Measurements from ENCODE around the gene CCDC188. TPM values are rescaled to one million over a fixed set of nuclear protein-coding genes. Genes with fewer than 3 reads are reported as not detected.

Gene CCDC188
- total RNA-seq, 4 donors from 2014 or later = 2.1 TPM; not detected in 3

DNA sequence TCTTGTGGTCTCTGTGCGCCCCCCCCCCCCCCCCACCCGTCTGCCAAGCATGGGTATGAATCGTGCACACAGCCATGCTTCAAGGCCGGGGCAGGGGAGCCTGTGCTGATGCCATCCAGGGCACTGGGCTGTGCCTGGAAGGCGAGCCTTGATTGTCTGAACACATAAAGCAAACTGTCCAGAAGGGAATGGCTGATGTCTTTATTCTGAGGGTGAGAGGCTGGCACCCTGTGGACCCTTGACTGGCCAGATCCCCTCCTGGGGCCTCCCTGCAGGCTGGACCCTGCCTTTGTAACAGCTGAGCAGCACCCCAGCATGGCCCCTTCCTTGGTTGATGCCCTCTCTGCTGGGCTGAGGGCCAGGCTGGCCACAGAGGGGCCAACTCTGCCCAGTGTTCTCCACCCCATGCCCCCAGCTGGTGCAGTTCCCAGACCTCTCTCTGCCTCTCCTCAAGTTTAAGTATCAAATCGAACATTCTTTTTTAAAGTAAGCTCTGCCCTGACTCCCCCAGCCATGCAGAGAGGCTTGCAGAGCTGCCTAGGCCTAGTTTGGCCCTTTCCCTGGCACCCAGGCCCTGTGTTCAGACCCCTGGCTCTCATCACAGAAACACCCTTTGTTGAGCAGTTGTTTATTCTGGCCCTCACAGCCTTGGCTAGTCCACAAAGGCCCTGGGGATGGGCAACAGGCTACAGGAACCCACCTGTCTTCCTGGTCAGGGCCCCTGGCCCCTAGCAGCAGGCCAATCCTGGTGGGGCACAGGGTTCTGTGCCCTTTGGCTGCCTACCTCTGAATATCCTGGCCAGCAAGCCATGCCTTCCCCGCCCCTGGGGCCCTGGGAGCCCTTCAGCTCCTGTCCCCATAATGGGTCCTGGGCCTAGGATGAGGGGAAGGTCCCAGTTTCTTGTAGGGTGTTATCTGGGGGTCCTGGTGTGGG lies 38.9 kb downstream of the CCDC188 start:
- TF ChIP-seq CTCF (IDR thresholded peaks at IDR 0.05) = no peak
- TF ChIP-seq POLR2A (IDR thresholded peaks at IDR 0.05) = no peak
- intact Hi-C loops (cut with DNase I) = loop anchor here (10.0 kb wide), 2 partner anchors 87 to 137 kb away; partner anchors contain the start of gene TANGO2
- Histone ChIP-seq H3K4me1 (peaks cover 11 to 34% (median 14%) of the 10 kb centered on the region in 3 donors), H3K27ac (no peak overlapping the region), H3K9me3 (no peaks in the 10 kb centered on the region), H3K36me3 (peaks cover 31 to 90% (median 33%) of the 10 kb centered on the region in 3 donors), H3K27me3 (no peaks in the 10 kb centered on the region), H3K4me3 (no peak overlapping the region)
- no peak for DNase-seq
- WGBS, 2 donors = 42 to 86% methylated on average over 1 of the region's 7 CpGs

GRCh38 chr22:20111045-20111688 lies 39.7 kb downstream of the CCDC188 start:
- H3K36me3 ChIP-seq = peaks cover 39 to 98% (median 39%) of the 10 kb centered on the region in 3 donors
- H3K4me3 ChIP-seq = no peak overlapping the region
- no peak for DNase-seq
- intact Hi-C loops (cut with DNase I) = loop anchor here (10.0 kb wide), 2 partner anchors 86 to 136 kb away; partner anchors contain the start of gene TANGO2
- peaks cover 8 to 28% (median 8%) of the 10 kb centered on the region in 3 donors for H3K4me1 ChIP-seq
- WGBS, 2 donors = 49 to 57% methylated on average over 9 to 11 of the region's 14 CpGs
- H3K27me3 ChIP-seq = no peaks in the 10 kb centered on the region
- no peak overlapping the region for H3K27ac ChIP-seq
- no peak for TF ChIP-seq POLR2A (IDR thresholded peaks at IDR 0.05)
- peak in 3 of 6 experiments; percentile 11 to 33 (median 31) for TF ChIP-seq CTCF (IDR thresholded peaks at IDR 0.05)
- H3K9me3 ChIP-seq = no peaks in the 10 kb centered on the region

DNA sequence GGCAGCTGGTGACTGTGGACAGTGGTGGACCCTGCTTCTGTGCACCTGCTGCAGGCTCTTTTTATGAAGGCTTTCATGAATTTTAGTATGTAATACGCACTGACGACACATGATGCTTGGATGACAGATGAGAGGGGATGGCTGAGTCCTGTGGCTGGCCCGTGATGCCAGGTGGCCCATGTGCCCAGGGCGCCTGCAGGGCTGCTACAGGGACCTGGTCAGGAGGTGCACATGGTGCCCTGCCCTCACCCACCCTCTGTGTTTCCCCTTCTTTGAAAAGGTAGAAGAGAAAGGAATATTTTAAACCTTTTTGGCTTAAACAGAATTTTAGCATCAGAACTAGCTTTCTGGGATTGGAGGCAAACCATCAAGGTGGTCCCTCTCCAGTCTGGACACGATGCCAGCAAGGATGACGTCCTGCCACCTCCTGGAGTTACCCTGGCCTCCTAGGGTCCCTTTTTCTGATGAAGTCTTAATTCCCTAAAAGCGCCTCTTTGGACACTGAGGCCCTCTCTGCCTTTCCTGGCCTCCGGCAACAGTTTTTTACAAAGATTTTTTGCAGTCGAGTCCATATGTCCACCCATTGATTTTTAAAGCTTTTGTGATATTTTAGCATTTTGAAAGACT lies 40.4 kb downstream of the CCDC188 start:
- no peak for DNase-seq
- Histone ChIP-seq H3K9me3 (no peaks in the 10 kb centered on the region), H3K4me3 (no peak overlapping the region), H3K4me1 (peaks cover under 1 to 22% (median 1%) of the 10 kb centered on the region in 3 donors), H3K27me3 (no peaks in the 10 kb centered on the region), H3K36me3 (peaks cover 39 to 100% (median 43%) of the 10 kb centered on the region in 3 donors), H3K27ac (no peak overlapping the region)
- intact Hi-C loops (cut with DNase I) = loop anchor here (10.0 kb wide), 2 partner anchors 86 to 136 kb away; partner anchors contain the start of gene TANGO2
- 77 to 86% methylated on average over 7 to 9 of the region's 9 CpGs for WGBS, 2 donors
- TF ChIP-seq POLR2A (IDR thresholded peaks at IDR 0.05) (no peak), CTCF (IDR thresholded peaks at IDR 0.05) (no peak)

GRCh38 chr22:20109411-20110358 lies 41.2 kb downstream of the CCDC188 start:
- intact Hi-C loops (cut with DNase I) = loop anchor here (10.0 kb wide), 2 partner anchors 85 to 135 kb away; partner anchors contain the start of gene TANGO2
- H3K4me3 ChIP-seq = no peak overlapping the region
- H3K4me1 ChIP-seq = peaks cover 0 to 14% (median 0%) of the 10 kb centered on the region in 3 donors
- TF ChIP-seq POLR2A (IDR thresholded peaks at IDR 0.05) = no peak
- TF ChIP-seq CTCF (IDR thresholded peaks at IDR 0.05) = no peak
- no peak overlapping the region for H3K27ac ChIP-seq
- H3K9me3 ChIP-seq = no peaks in the 10 kb centered on the region
- DNase-seq = no peak
- H3K27me3 ChIP-seq = no peaks in the 10 kb centered on the region
- WGBS, 2 donors = 100% methylated on average over 1 of the region's 23 CpGs; no CpG with 5 or more reads in 1 of the 2 donors
- peaks cover 39 to 100% (median 43%) of the 10 kb centered on the region in 3 donors for H3K36me3 ChIP-seq
